Activated CD4-positive, alpha-beta memory T cell treated with anti-CD3 and anti-CD28 coated beads, Interleukin-2, amount 10 ng/mL, durations not matched to agents 7 days and 5 days (primary cell): ENCODE measurements around the gene RNASEL. TPM values are rescaled to one million over a fixed set of nuclear protein-coding genes. Genes with fewer than 3 reads are reported as not detected.

Source experiments
- CTCF ChIA-PET: fragments of 350-600 bp; sonication (Branson Sonifier 250); formaldehyde crosslinking; loops from one replicate; lab custom pipeline; 2021; ENCODE audit warnings: antibody characterized with exemption, inconsistent platforms; lab: Charles Lee
- POLR2A ChIA-PET: fragments of 350-600 bp; sonication (Branson Sonifier 250); formaldehyde crosslinking; loops from one replicate; lab custom pipeline; 2021; ENCODE audit warnings: antibody characterized with exemption; lab: Charles Lee
- DNase-seq: peaks from one replicate; pipeline ENCODE4 v3.0.0-alpha.2; 2020
- H3K27ac Mint-ChIP-seq: one replicate; pipeline ENCODE4 v1.8.0; 2021; ENCODE audit warnings: mild to moderate bottlenecking, mixed read lengths
- H3K27me3 Mint-ChIP-seq: one replicate; pipeline ENCODE4 v1.8.0; 2021; ENCODE audit warnings: mixed read lengths
- H3K36me3 Mint-ChIP-seq: one replicate; pipeline ENCODE4 v1.8.0; 2021; ENCODE audit warnings: low read depth, mixed read lengths
- H3K4me1 Mint-ChIP-seq: one replicate; pipeline ENCODE4 v1.8.0; 2021; ENCODE audit warnings: mixed read lengths
- H3K4me3 Mint-ChIP-seq: one replicate; pipeline ENCODE4 v1.8.0; 2021; ENCODE audit warnings: mild to moderate bottlenecking, mixed read lengths
- H3K9me3 Mint-ChIP-seq: one replicate; pipeline ENCODE4 v1.8.0; 2021; ENCODE audit warnings: mixed read lengths
- total RNA-seq, 2 experiments: library from RNA; stranded (reverse); gene quantifications; one replicate each; pipeline ENCODE4 v1.2.3, GENCODE V29; 2021

The RNASEL gene
- total RNA-seq, 2 experiments from 2014 or later = 8.4 to 8.8 TPM

- H3K4me1 Mint-ChIP-seq = peaks cover 64% of the 10 kb centered on the region
- ChIA-PET POLR2A (interaction anchor here (2.0 to 4.2 kb wide), 3 partner anchors 8 to 26 kb away, joined by 4 to 41 read pairs (median 11); no protein-coding TSS in a partner anchor), CTCF (interaction anchor here (0.9 to 2.2 kb wide), 4 partner anchors 9 to 158 kb away, joined by 3 to 7 read pairs (median 4); no protein-coding TSS in a partner anchor)
- DNase-seq = no peak
- H3K4me3 Mint-ChIP-seq = no peak overlapping the region
- peaks cover 22% of the 10 kb centered on the region for H3K27me3 Mint-ChIP-seq
- no peaks in the 10 kb centered on the region for H3K36me3 Mint-ChIP-seq
- H3K27ac Mint-ChIP-seq = no peak overlapping the region
- H3K9me3 Mint-ChIP-seq = no peaks in the 10 kb centered on the region
Observed at GRCh38 chr1:182629080-182629479, 40.0 kb upstream of the RNASEL start.

- Mint-ChIP-seq H3K9me3 (no peaks in the 10 kb centered on the region), H3K4me1 (peaks cover 67% of the 10 kb centered on the region), H3K36me3 (no peaks in the 10 kb centered on the region), H3K27ac (no peak overlapping the region), H3K27me3 (peaks cover 21% of the 10 kb centered on the region), H3K4me3 (no peak overlapping the region)
- DNase-seq = no peak
- ChIA-PET POLR2A (interaction anchor here (2.0 to 4.2 kb wide), 3 partner anchors 8 to 25 kb away, joined by 4 to 41 read pairs (median 11); no protein-coding TSS in a partner anchor), CTCF (interaction anchor here (1.0 to 2.2 kb wide), 3 partner anchors 8 to 33 kb away, joined by 4 to 7 read pairs (median 5); no protein-coding TSS in a partner anchor)
Observed at GRCh38 chr1:182628657-182629056, 39.6 kb upstream of the RNASEL start.

GRCh38 chr1:182627622-182628021 is 38.6 kb upstream of the RNASEL start:
- Mint-ChIP-seq H3K9me3 (no peaks in the 10 kb centered on the region), H3K36me3 (no peaks in the 10 kb centered on the region), H3K4me1 (peaks cover 68% of the 10 kb centered on the region), H3K4me3 (no peak overlapping the region), H3K27ac (no peak overlapping the region), H3K27me3 (peaks cover 18% of the 10 kb centered on the region)
- no peak for DNase-seq
- ChIA-PET POLR2A (interaction anchor here (4.2 kb wide), 1 partner anchor 12 kb away, joined by 41 read pairs; no protein-coding TSS in a partner anchor), CTCF (no interaction called here)

- peaks cover 16% of the 10 kb centered on the region for H3K27me3 Mint-ChIP-seq
- H3K36me3 Mint-ChIP-seq = no peaks in the 10 kb centered on the region
- H3K27ac Mint-ChIP-seq = no peak overlapping the region
- ChIA-PET POLR2A (interaction anchor here (2.6 kb wide), 1 partner anchor 11 kb away, joined by 12 read pairs; no protein-coding TSS in a partner anchor), CTCF (interaction anchor here (1.0 kb wide), 1 partner anchor 212 kb away, joined by 4 read pairs; no protein-coding TSS in a partner anchor)
- H3K4me1 Mint-ChIP-seq = peaks cover 61% of the 10 kb centered on the region
- H3K9me3 Mint-ChIP-seq = no peaks in the 10 kb centered on the region
- DNase-seq = no peak
- no peak overlapping the region for H3K4me3 Mint-ChIP-seq
Observed at GRCh38 chr1:182626527-182626926, 37.5 kb upstream of the RNASEL start.

- POLR2A ChIA-PET = interaction anchor here (2.6 kb wide), 1 partner anchor 10 kb away, joined by 12 read pairs; no protein-coding TSS in a partner anchor
Observed at GRCh38 chr1:182625719-182626504, 36.9 kb upstream of the RNASEL start.

GRCh38 chr1:182625024-182625423 is 36.0 kb upstream of the RNASEL start:
- H3K27me3 Mint-ChIP-seq = peaks cover 18% of the 10 kb centered on the region
- H3K4me3 Mint-ChIP-seq = no peak overlapping the region
- no peak for DNase-seq
- ChIA-PET POLR2A (interaction anchor here (2.6 kb wide), 1 partner anchor 9 kb away, joined by 12 read pairs; no protein-coding TSS in a partner anchor), CTCF (interaction anchor here (0.6 to 1.1 kb wide), 2 partner anchors 136 to 158 kb away, joined by 3 read pairs; no protein-coding TSS in a partner anchor)
- H3K27ac Mint-ChIP-seq = no peak overlapping the region
- H3K36me3 Mint-ChIP-seq = peaks cover 6% of the 10 kb centered on the region
- peaks cover 6% of the 10 kb centered on the region for H3K9me3 Mint-ChIP-seq
- peaks cover 49% of the 10 kb centered on the region for H3K4me1 Mint-ChIP-seq

More at GRCh38 chr1:182625719-182626504, 36.9 kb upstream of the RNASEL start:
- H3K27ac Mint-ChIP-seq = no peak overlapping the region
- peaks cover 17% of the 10 kb centered on the region for H3K27me3 Mint-ChIP-seq
- H3K9me3 Mint-ChIP-seq = peaks cover 3% of the 10 kb centered on the region
- H3K36me3 Mint-ChIP-seq = peaks cover 3% of the 10 kb centered on the region
- DNase-seq = no peak
- H3K4me1 Mint-ChIP-seq = peaks cover 58% of the 10 kb centered on the region
- no peak overlapping the region for H3K4me3 Mint-ChIP-seq
- CTCF ChIA-PET = interaction anchor here (1.0 to 1.1 kb wide), 2 partner anchors 157 to 212 kb away, joined by 3 to 4 read pairs; no protein-coding TSS in a partner anchor

- H3K27ac Mint-ChIP-seq = no peak overlapping the region
- H3K36me3 Mint-ChIP-seq = peaks cover 6% of the 10 kb centered on the region
- peaks cover 6% of the 10 kb centered on the region for H3K9me3 Mint-ChIP-seq
- peaks cover 44% of the 10 kb centered on the region for H3K4me1 Mint-ChIP-seq
- H3K4me3 Mint-ChIP-seq = no peak overlapping the region
- ChIA-PET POLR2A (interaction anchor here (2.6 kb wide), 1 partner anchor 9 kb away, joined by 12 read pairs; no protein-coding TSS in a partner anchor), CTCF (interaction anchor here (0.6 kb wide), 1 partner anchor 137 kb away, joined by 3 read pairs; no protein-coding TSS in a partner anchor)
- H3K27me3 Mint-ChIP-seq = peaks cover 18% of the 10 kb centered on the region
- DNase-seq = no peak
Observed at GRCh38 chr1:182624577-182624976, 35.5 kb upstream of the RNASEL start.

GRCh38 chr1:182622901-182623528 is 34.0 kb upstream of the RNASEL start:
- Mint-ChIP-seq H3K27ac (no peak overlapping the region), H3K9me3 (peaks cover 6% of the 10 kb centered on the region), H3K36me3 (peaks cover 6% of the 10 kb centered on the region), H3K4me1 (peaks cover 44% of the 10 kb centered on the region), H3K27me3 (peaks cover 32% of the 10 kb centered on the region), H3K4me3 (no peak overlapping the region)
- POLR2A ChIA-PET = no interaction called here
- no peak for DNase-seq
- CTCF ChIA-PET = interaction anchor here (0.8 kb wide), 1 partner anchor 162 kb away, joined by 3 read pairs; no protein-coding TSS in a partner anchor

GRCh38 chr1:182621906-182622305 is 32.9 kb upstream of the RNASEL start:
- no peak for DNase-seq
- Mint-ChIP-seq H3K4me3 (no peak overlapping the region), H3K36me3 (peaks cover 6% of the 10 kb centered on the region), H3K27ac (no peak overlapping the region), H3K27me3 (peaks cover 36% of the 10 kb centered on the region), H3K4me1 (peaks cover 52% of the 10 kb centered on the region), H3K9me3 (peaks cover 6% of the 10 kb centered on the region)
- POLR2A ChIA-PET = no interaction called here
- CTCF ChIA-PET = interaction anchor here (1.8 kb wide), 1 partner anchor 163 kb away, joined by 5 read pairs; no protein-coding TSS in a partner anchor

GRCh38 chr1:182620924-182621585 is 32.0 kb upstream of the RNASEL start:
- H3K4me3 Mint-ChIP-seq = no peak overlapping the region
- DNase-seq = no peak
- CTCF ChIA-PET = interaction anchor here (0.5 to 1.8 kb wide), 5 partner anchors 8 to 164 kb away, joined by 3 to 5 read pairs (median 4); no protein-coding TSS in a partner anchor
- H3K9me3 Mint-ChIP-seq = peaks cover 6% of the 10 kb centered on the region
- H3K27me3 Mint-ChIP-seq = peaks cover 39% of the 10 kb centered on the region
- POLR2A ChIA-PET = interaction anchor here (0.9 to 1.3 kb wide), 2 partner anchors 8 to 21 kb away, joined by 4 read pairs; no protein-coding TSS in a partner anchor
- peaks cover 52% of the 10 kb centered on the region for H3K4me1 Mint-ChIP-seq
- peaks cover 7% of the 10 kb centered on the region for H3K36me3 Mint-ChIP-seq
- no peak overlapping the region for H3K27ac Mint-ChIP-seq

GRCh38 chr1:182617734-182618351 is 28.8 kb upstream of the RNASEL start:
- Mint-ChIP-seq H3K27ac (no peak overlapping the region), H3K4me3 (no peak overlapping the region), H3K9me3 (peaks cover 6% of the 10 kb centered on the region), H3K4me1 (peaks cover 45% of the 10 kb centered on the region), H3K27me3 (peaks cover 57% of the 10 kb centered on the region), H3K36me3 (peaks cover 8% of the 10 kb centered on the region)
- no peak for DNase-seq
- POLR2A ChIA-PET = interaction anchor here (4.3 kb wide), 1 partner anchor 13 kb away, joined by 79 read pairs; the partner anchor contains the start of gene RGS16
- CTCF ChIA-PET = interaction anchor here (0.9 to 4.7 kb wide), 3 partner anchors 13 to 165 kb away, joined by 3 to 38 read pairs (median 3); partner anchors contain the start of gene RGS16
